HG03442 (cell line): ENCODE measurements around the gene PCDHGB2.
"Not testable (repeated sequence)": the region's sequence is repeated elsewhere in the genome, so short reads cannot be mapped to it uniquely, and the experiment has no call there.

Experiments used
- ATAC-seq: cut with Tn5 transposase; IDR thresholded peaks from one replicate; pipeline ENCODE4 v1.9.1; 2021; ENCODE audit warnings: mild to moderate bottlenecking, moderate library complexity; ENCODE audit not compliant: unreplicated experiment

PCDHGB2 gene

DNA sequence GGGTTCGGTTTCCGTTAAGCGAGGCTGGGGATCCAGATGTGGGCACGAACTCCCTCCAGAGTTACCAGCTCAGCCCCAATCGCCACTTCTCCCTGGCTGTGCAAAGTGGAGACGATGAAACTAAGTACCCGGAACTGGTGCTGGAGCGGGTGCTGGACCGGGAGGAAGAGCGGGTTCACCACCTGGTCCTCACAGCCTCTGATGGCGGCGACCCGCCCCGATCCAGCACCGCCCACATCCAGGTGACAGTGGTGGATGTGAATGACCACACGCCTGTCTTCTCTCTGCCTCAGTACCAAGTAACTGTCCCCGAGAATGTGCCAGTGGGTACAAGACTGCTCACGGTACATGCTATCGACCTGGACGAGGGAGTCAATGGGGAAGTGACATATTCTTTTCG is 23.6 kb downstream of the PCDHGB2 start:
- ATAC-seq, result no peak

DNA sequence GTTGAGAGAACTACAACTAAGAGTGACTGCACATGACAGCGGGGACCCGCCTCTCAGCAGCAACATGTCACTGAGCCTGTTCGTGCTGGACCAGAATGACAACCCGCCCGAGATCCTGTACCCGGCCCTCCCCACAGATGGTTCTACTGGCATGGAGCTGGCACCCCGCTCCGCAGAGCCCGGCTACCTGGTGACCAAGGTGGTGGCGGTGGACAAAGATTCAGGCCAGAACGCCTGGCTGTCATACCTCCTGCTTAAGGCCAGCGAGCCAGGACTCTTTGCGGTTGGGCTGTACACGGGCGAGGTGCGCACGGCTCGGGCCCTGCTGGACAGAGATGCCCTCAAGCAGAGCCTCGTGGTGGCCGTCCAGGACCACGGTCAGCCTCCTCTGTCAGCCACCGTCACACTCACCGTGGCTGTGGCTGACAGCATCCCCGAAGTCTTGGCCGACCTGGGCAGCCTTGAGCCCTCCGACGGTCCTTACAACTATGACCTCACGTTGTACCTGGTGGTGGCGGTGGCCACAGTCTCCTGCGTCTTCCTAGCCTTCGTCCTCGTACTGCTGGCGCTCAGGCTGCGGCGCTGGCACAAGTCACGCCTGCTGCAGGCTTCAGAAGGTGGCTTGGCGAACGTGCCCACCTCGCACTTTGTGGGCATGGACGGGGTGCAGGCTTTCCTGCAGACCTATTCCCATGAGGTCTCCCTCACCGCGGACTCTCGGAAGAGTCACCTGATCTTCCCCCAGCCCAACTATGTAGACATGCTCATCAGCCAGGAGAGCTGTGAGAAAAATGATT is 24.9 kb downstream of the PCDHGB2 start:
- no peak for ATAC-seq

DNA sequence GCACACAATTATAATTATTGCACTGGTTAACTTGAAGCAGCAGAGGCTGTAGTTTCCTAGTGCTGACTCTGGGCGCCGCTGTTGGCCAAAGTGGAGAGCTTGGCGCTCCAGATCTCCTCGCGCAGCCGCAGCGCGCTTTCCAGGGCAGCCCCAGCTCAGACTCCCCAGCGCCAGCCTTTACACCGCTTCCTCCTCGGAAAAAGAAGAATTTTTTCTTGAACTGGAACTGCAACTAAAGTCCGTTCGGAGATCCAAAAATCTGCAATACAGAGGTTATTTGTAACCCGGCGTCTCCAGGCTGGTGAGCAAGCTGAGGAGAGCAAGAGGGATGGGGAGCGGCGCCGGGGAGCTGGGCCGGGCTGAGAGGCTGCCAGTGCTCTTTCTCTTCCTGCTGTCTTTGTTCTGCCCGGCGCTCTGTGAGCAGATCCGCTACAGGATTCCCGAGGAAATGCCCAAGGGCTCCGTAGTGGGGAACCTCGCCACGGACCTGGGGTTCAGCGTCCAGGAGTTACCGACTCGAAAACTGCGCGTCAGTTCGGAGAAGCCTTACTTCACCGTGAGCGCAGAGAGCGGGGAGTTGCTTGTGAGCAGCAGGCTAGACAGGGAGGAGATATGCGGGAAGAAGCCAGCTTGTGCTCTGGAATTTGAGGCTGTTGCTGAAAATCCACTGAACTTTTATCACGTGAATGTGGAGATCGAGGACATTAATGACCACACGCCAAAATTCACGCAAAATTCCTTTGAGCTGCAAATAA is 27.9 kb downstream of the PCDHGB2 start, which contains the start of gene PCDHGB4:
Gene PCDHGB4, plus strand, starts transcription at position 142 of the 755 bp plus-strand sequence. Its CDS starts 187 bp downstream, at position 329.
- ATAC-seq, result not testable (repeated sequence)

DNA sequence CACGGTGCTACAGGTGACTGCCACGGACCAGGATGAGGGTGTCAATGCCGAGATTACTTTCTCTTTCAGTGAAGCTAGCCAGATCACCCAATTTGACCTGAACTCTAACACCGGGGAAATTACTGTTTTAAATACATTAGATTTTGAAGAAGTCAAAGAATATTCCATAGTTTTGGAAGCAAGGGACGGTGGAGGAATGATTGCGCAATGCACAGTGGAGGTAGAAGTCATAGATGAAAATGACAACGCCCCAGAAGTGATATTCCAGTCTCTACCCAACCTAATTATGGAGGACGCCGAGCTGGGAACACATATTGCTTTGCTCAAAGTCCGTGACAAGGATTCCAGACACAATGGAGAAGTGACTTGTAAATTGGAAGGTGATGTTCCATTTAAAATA is 28.9 kb downstream of the PCDHGB2 start:
- no peak for ATAC-seq

DNA sequence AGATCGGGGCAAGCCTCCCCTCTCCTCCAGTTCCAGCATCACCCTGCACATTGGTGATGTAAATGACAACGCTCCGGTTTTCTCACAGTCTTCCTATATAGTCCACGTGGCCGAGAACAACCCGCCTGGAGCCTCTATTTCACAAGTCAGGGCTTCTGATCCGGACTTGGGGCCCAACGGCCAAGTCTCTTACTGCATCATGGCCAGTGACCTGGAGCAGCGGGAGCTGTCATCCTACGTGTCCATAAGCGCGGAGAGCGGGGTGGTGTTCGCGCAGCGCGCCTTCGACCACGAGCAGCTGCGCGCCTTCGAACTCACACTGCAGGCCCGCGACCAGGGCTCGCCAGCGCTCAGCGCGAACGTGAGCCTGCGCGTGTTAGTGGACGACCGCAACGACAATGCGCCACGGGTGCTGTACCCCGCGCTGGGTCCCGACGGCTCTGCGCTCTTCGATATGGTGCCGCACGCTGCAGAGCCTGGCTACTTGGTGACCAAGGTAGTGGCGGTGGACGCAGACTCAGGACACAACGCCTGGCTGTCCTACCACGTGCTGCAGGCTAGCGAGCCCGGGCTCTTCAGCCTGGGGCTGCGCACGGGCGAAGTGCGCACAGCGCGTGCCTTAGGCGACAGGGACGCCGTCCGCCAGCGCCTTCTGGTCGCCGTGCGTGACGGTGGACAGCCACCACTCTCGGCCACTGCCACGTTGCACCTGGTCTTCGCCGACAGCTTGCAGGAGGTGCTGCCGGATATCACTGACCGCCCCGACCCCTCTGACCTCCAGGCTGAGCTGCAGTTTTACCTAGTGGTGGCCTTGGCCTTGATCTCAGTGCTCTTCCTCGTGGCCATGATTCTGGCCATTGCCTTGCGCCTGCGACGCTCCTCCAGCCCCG is 29.6 kb downstream of the PCDHGB2 start:
- ATAC-seq, result no peak

DNA sequence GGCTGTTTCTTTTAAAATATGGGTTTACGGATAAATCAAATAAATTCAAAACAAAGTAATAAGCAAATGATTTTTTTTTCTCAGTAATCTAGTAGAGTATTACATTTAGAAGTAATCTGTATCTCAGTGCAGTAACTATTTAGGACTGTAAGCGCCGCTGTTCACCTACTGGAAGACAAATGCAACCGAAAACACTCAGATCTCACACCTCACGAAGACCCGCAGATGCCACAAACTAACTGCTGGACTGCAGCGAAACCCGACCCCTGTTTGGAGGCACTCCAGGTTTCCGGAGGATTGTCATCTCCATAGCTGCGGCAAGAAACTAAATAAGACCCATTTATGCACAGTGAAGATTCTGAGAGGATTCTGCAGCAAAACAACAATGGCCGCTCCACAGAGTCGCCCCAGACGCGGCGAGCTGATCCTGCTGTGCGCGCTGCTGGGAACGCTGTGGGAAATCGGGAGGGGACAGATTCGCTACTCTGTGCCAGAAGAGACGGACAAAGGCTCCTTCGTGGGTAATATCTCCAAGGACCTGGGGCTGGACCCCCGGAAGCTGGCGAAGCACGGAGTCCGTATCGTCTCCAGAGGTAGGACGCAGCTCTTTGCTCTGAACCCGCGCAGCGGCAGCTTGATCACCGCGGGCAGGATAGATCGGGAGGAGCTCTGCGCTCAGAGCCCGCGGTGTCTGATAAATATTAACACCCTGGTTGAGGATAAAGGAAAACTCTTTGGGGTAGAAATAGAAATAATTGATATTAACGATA is 32.8 kb downstream of the PCDHGB2 start, which contains the start of gene PCDHGA8:
Gene PCDHGA8, plus strand, starts transcription at position 205 of the 770 bp plus-strand sequence. Its CDS starts 181 bp downstream, at position 386.
- no peak for ATAC-seq

DNA sequence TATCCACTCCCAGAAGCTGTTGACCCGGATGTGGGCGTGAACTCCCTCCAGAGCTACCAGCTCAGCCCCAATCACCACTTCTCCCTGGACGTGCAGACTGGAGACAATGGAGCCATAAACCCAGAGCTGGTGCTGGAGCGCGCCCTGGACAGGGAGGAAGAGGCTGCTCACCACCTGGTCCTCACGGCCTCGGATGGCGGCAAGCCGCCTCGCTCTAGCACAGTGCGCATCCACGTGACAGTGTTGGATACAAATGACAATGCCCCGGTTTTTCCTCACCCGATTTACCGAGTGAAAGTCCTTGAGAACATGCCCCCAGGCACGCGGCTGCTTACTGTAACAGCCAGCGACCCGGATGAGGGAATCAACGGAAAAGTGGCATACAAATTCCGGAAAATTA is 33.5 kb downstream of the PCDHGB2 start:
- ATAC-seq, result no peak

DNA sequence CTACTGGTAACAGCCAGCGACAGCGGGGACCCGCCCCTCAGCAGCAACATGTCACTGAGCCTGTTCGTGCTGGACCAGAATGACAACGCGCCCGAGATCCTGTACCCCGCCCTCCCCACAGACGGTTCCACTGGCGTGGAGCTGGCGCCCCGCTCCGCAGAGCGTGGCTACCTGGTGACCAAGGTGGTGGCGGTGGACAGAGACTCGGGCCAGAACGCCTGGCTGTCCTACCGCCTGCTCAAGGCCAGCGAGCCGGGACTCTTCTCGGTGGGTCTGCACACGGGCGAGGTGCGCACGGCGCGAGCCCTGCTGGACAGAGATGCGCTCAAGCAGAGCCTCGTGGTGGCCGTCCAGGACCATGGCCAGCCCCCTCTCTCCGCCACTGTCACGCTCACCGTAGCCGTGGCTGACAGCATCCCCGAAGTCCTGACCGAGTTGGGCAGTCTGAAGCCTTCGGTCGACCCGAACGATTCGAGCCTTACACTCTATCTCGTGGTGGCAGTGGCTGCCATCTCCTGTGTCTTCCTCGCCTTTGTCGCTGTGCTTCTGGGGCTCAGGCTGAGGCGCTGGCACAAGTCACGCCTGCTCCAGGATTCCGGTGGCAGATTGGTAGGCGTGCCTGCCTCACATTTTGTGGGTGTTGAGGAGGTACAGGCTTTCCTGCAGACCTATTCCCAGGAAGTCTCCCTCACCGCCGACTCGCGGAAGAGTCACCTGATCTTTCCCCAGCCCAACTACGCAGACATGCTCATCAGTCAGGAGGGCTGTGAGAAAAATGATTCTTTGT is 34.8 kb downstream of the PCDHGB2 start:
- not testable (repeated sequence) for ATAC-seq

DNA sequence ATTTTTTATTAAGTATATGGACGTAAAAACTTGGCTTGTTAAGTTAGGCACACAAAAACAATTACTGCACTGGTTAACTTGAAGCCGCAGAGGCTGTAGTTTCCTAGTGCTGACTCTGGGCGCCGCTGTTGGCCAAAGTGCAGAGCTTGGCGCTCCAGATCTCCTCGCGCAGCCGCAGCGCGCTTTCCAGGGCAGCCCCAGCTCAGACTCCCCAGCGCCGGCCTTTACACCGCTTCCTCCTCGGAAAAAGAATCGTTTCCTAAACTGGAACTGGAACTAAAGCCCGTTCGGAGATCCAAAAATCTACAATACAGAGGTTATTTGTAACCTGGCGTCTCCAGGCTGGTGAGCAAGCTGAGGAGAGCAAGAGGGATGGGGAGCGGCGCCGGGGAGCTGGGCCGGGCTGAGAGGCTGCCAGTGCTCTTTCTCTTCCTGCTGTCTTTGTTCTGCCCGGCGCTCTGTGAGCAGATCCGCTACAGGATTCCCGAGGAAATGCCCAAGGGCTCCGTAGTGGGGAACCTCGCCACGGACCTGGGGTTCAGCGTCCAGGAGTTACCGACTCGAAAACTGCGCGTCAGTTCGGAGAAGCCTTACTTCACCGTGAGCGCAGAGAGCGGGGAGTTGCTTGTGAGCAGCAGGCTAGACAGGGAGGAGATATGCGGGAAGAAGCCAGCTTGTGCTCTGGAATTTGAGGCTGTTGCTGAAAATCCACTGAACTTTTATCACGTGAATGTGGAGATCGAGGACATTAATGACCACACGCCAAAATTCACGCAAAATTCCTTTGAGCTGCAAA is 38.2 kb downstream of the PCDHGB2 start, which contains the start of gene PCDHGB5:
Gene PCDHGB5, plus strand, starts transcription at position 192 of the 796 bp plus-strand sequence. Its CDS starts 181 bp downstream, at position 373.
- ATAC-seq, result peak; percentile 78

DNA sequence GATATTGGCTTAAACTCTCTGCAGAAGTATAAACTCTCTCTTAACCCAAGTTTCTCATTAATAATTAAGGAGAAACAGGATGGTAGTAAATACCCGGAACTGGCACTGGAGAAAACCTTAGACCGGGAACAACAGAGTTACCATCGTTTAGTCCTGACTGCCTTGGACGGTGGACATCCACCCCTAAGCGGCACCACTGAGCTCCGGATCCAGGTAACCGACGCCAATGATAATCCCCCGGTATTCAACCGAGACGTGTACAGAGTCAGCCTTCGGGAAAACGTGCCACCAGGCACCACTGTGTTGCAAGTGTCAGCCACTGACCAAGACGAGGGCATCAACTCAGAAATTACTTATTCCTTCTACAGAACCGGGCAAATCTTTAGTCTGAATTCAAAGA is 38.8 kb downstream of the PCDHGB2 start:
- ATAC-seq, result no peak

DNA sequence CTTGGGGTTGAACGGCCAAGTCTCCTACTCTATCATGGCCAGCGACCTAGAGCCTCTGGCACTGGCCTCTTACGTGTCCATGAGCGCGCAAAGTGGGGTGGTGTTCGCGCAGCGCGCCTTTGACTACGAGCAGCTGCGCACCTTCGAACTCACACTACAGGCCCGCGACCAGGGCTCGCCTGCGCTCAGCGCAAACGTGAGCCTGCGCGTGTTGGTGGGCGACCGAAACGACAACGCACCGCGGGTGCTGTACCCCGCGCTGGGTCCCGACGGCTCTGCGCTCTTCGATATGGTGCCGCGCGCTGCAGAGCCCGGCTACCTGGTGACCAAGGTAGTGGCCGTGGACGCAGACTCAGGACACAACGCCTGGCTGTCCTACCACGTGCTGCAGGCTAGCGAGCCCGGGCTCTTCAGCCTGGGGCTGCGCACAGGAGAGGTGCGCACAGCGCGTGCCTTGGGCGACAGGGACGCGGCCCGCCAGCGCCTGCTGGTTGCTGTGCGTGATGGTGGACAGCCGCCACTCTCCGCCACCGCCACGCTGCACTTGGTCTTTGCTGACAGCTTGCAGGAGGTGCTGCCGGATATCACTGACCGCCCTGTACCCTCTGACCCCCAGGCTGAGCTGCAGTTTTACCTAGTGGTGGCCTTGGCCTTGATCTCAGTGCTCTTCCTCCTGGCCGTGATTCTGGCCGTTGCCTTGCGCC is 39.9 kb downstream of the PCDHGB2 start:
- no peak for ATAC-seq

DNA sequence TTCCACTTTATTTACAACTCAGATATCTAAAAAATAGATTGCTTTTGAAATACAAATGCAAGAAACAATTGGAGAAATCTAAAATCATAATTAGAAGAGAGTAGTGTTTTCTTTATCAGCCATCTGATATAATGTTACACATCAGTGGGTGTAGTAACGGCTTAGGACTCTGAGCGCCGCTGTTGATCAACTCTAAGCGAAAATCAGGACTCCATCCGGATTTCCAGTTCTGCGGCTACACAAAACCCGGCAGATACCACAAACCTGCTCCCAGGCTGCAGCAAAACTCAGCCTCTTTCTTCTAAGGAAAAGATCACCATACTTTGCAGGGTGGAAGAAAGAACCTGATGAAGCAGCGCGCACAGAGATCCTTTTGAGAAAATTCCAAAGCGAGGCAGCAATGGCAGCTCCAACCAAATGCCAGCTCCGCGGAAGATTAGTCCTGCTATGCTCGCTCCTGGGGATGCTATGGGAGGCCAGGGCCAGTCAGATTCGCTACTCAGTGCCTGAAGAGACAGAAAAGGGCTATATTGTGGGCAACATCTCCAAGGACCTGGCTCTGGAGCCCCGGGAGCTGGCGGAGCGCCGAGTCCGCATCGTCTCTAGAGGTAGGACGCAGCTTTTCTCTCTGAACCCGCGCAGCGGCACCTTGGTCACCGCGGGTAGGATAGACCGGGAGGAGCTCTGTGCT is 42.9 kb downstream of the PCDHGB2 start, which contains the start of gene PCDHGA9:
Gene PCDHGA9, plus strand, starts transcription at position 226 of the 691 bp plus-strand sequence. Its CDS starts 175 bp downstream, at position 401.
- ATAC-seq, result no peak

DNA sequence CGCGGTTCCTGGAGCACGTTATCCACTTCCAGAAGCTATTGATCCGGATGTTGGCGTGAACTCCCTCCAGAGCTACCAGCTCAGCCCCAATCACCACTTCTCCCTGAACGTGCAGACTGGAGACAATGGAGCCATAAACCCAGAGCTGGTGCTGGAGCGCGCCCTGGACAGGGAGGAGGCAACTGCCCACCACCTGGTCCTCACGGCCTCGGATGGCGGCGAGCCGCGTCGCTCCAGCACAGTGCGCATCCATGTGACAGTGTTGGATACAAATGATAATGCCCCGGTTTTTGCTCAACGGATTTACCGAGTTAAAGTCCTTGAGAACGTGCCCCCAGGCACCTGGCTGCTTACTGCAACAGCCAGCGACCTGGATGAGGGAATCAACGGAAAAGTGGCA is 43.6 kb downstream of the PCDHGB2 start:
- ATAC-seq, result no peak

DNA sequence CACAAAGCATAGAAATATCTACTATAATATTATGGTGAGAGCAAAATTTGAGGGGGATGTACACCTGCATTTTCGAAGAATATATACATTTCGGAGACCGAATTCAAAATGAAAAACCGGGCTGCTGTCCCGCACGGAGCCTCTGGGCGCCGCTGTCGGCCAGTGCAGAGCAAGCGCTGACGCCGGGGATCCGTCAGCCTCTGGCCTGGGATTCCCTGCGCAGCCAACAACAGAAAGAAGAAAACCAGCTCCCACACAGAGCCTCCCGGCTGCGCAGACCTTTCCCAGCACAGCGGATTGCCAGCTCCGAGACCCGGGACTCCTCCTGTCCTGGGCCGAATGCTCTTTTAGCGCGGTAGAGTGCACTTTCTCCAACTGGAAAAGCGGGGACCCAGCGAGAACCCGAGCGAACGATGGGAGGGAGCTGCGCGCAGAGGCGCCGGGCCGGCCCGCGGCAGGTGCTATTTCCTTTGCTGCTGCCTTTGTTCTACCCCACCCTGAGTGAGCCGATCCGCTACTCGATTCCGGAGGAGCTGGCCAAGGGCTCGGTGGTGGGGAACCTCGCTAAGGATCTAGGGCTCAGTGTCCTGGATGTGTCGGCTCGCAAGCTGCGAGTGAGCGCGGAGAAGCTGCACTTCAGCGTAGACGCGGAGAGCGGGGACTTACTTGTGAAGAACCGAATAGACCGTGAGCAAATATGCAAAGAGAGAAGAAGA is 48.2 kb downstream of the PCDHGB2 start, which contains the start of gene PCDHGB6:
Gene PCDHGB6, plus strand, starts transcription at position 232 of the 716 bp plus-strand sequence. Its CDS starts 182 bp downstream, at position 414.
- ATAC-seq, result peak; percentile 38

DNA sequence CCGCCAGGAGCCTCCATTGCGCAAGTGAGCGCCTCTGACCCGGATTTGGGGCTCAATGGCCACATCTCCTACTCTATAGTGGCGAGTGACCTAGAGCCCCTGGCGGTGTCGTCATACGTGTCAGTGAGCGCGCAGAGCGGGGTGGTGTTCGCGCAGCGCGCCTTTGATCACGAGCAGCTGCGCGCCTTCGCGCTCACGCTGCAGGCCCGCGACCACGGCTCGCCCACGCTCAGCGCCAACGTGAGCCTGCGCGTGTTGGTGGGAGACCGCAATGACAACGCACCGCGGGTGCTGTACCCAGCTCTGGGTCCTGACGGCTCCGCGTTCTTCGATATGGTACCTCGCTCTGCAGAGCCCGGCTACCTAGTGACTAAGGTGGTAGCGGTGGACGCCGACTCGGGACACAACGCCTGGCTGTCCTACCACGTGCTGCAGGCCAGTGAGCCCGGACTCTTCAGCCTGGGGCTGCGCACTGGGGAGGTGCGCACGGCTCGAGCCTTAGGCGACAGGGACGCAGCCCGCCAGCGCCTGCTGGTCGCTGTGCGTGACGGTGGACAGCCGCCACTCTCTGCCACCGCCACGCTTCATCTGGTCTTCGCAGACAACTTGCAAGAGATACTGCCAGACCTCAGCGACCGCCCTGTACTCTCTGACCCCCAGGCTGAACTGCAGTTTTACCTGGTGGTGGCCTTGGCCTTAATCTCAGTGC is 50.0 kb downstream of the PCDHGB2 start:
- no peak for ATAC-seq

DNA sequence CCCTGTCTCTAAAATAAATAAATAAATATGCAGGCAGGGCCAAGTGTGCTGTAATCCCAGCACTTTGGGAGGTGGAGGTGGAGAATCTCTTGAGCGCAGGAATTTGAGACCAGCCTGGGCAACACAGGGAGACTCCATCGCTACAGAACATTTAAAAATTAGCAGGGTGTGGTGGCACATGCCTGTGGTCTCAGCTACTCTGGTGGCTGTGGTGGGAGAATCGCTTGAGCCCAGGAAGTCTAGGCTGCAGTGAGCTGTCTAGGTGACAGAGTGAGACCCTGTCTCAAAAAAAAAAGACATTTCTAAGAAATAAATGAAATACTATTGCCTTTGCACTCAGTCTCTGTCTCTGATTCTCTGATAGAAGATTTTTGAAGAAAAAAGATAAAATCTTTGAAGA is 51.8 kb downstream of the PCDHGB2 start:
- no peak for ATAC-seq
